B cell (primary cell): Measurements from ENCODE around the gene ACACB. TPM values are rescaled to one million over a fixed set of nuclear protein-coding genes. Genes with fewer than 3 reads are reported as not detected.

Experiments used
- ATAC-seq: fragments of 200-7000 bp; cut with Tn5 transposase; one replicate; pipeline ENCODE4 v1.10.0; 2021; ENCODE audit warnings: low read depth, mild to moderate bottlenecking, moderate number of reproducible peaks, moderate library complexity
- CTCF ChIA-PET: fragments of 350-600 bp; sonication (Branson Sonifier 250); formaldehyde crosslinking; loops from one replicate; lab custom pipeline; 2021; ENCODE audit warnings: antibody characterized with exemption, inconsistent platforms; lab: Charles Lee
- POLR2A ChIA-PET: fragments of 350-600 bp; sonication (Branson Sonifier 250); formaldehyde crosslinking; loops from one replicate; lab custom pipeline; 2021; ENCODE audit warnings: antibody characterized with exemption; lab: Charles Lee
- DNase-seq: peaks from one replicate; pipeline ENCODE4 v3.0.0; 2013
- H2AFZ ChIP-seq: 2 replicates; pipeline ENCODE4 v1.6.1; 2012; ENCODE audit warnings: mild to moderate bottlenecking, low read depth, low read length; ENCODE audit not compliant: insufficient read depth, poor library complexity, severe bottlenecking
- H3K27ac ChIP-seq, 2 donors: 1 replicate in 1 of 2; 2 replicates in 1 of 2; pipeline ENCODE4 v1.5.1; 2012 to 2013; ENCODE audit warnings: low read length in 2 of 2, mild to moderate bottlenecking in 2 of 2, moderate library complexity in 1 of 2
- H3K27me3 ChIP-seq, 4 experiments: fragments of 200-600 bp in 1 of 4; sonication (generic) in 1 of 4; replicated peaks in 1 of 4; 1 replicate in 2 of 4; 2 replicates in 2 of 4; pipeline versions ENCODE4 v1.6.1 to v1.7.0; 2013 to 2016; ENCODE audit warnings: low read length in 3 of 4, mild to moderate bottlenecking in 2 of 4, mixed read lengths in 1 of 4, moderate library complexity in 1 of 4; ENCODE audit not compliant: insufficient read depth in 4 of 4, control insufficient read depth in 3 of 4; ENCODE audit errors: control extremely low read depth in 1 of 4
- H3K36me3 ChIP-seq, 2 experiments: replicated peaks in 1 of 2; 1 replicate in 1 of 2; 2 replicates in 1 of 2; pipeline versions ENCODE4 v1.6.1 to v1.7.1; 2013; ENCODE audit warnings: low read length in 1 of 2; ENCODE audit not compliant: insufficient read depth in 2 of 2, control insufficient read depth in 1 of 2; ENCODE audit errors: control extremely low read depth in 1 of 2, extremely low read depth in 1 of 2
- H3K4me1 ChIP-seq, 2 donors: fragments of 200-600 bp in 1 of 2; sonication (generic) in 1 of 2; 1 replicate in 1 of 2; 2 replicates in 1 of 2; pipeline versions ENCODE4 v1.5.1 to v1.6.1; 2013 to 2017; ENCODE audit warnings: low read length in 2 of 2; ENCODE audit not compliant: control insufficient read depth in 2 of 2, insufficient read depth in 2 of 2
- H3K4me2 ChIP-seq: replicated peaks from 2 replicates; pipeline ENCODE3; 2012; ENCODE audit warnings: mild to moderate bottlenecking, low read depth, low read length; ENCODE audit not compliant: poor library complexity, severe bottlenecking
- H3K4me3 ChIP-seq, 5 experiments: fragments of 200-600 bp in 1 of 5; sonication (generic) in 1 of 5; 1 replicate in 3 of 5; 2 replicates in 2 of 5; pipeline versions ENCODE4 v1.5.1 to v1.7.0; 2011 to 2016; ENCODE audit warnings: low read length in 4 of 5, mild to moderate bottlenecking in 4 of 5, low read depth in 2 of 5, control low read depth in 1 of 5, moderate library complexity in 1 of 5; ENCODE audit not compliant: insufficient read depth in 1 of 5; ENCODE audit errors: control extremely low read depth in 1 of 5, extremely low read depth in 1 of 5
- H3K79me2 ChIP-seq: fragments of 200-600 bp; sonication (generic); one replicate; pipeline ENCODE4 v1.6.0; 2016; ENCODE audit warnings: low read length; ENCODE audit not compliant: control insufficient read depth, insufficient read depth
- H3K9ac ChIP-seq: fragments of 200-600 bp; sonication (generic); 2 replicates; pipeline ENCODE4 v1.6.1; 2017; ENCODE audit warnings: mild to moderate bottlenecking, low read length, moderate library complexity
- H3K9me3 ChIP-seq, 3 donors: one replicate each; pipeline versions ENCODE4 v1.6.1 to v1.7.1; 2013; ENCODE audit warnings: low read length in 2 of 3; ENCODE audit not compliant: control insufficient read depth in 2 of 3, insufficient read depth in 1 of 3; ENCODE audit errors: control extremely low read depth in 1 of 3
- H4K20me1 ChIP-seq: 2 replicates; pipeline ENCODE4 v1.6.0; 2012; ENCODE audit warnings: mild to moderate bottlenecking, low read length; ENCODE audit not compliant: insufficient read depth, control insufficient read depth, poor library complexity, severe bottlenecking
- H3K27ac Mint-ChIP-seq: one replicate; pipeline ENCODE4 v1.8.0; 2021; ENCODE audit warnings: mixed read lengths
- H3K27me3 Mint-ChIP-seq: one replicate; pipeline ENCODE4 v1.8.0; 2021; ENCODE audit warnings: mixed read lengths
- H3K4me1 Mint-ChIP-seq: one replicate; pipeline ENCODE4 v1.8.0; 2021; ENCODE audit warnings: mixed read lengths
- H3K4me3 Mint-ChIP-seq: one replicate; pipeline ENCODE4 v1.8.0; 2021; ENCODE audit warnings: mixed read lengths
- H3K9me3 Mint-ChIP-seq: one replicate; pipeline ENCODE4 v1.8.0; 2022; ENCODE audit warnings: mixed read lengths; ENCODE audit not compliant: insufficient read depth
- EZH2 ChIP-seq: IDR thresholded peaks from 2 replicates; pipeline ENCODE4 v1.6.1; 2012; ENCODE audit warnings: borderline replicate concordance, low read depth, mild to moderate bottlenecking, moderate library complexity, low read length; ENCODE audit not compliant: insufficient read depth, poor library complexity, severe bottlenecking
- WGBS: methylation state at CpG from one replicate; pipeline ENCODE4 v1.1.5; 2013; ENCODE audit warnings: missing lambda C conversion rate; ENCODE audit not compliant: insufficient coverage; 5-methylcytosine and 5-hydroxymethylcytosine counted together
- intact Hi-C: fragments of 100-400 bp; cut with micrococcal nuclease; formaldehyde crosslinking; loops from one replicate; pipeline ENCODE4 v1.10.0; 2022
- polyA plus RNA-seq: library from polyadenylated mRNA; depleted of rRNA; stranded (reverse); fragments of >200 nt; gene quantifications from 2 replicates; pipeline ENCODE4 v1.2.3, GENCODE V29; 2012
- total RNA-seq, 2 donors: library from RNA; stranded (reverse); fragments of 120-200 nt in 1 of 2; gene quantifications; 1 replicate in 1 of 2; 2 replicates in 1 of 2; pipeline versions ENCODE4 v1.2.3 to v1.2.4, GENCODE V29; 2013 to 2022
- TF ChIP-seq, protein P1 (sequence below): fragments of 200-600 bp; IDR thresholded peaks from one replicate; pipeline ENCODE4 v1.8.0; 2022; ENCODE audit warnings: antibody characterized with exemption, mild to moderate bottlenecking

The ACACB gene
- total and polyA plus RNA-seq, 2 donors (not counting 1 experiment from before 2014, with no cell fraction given) = 7.4 to 27.5 TPM

DNA sequence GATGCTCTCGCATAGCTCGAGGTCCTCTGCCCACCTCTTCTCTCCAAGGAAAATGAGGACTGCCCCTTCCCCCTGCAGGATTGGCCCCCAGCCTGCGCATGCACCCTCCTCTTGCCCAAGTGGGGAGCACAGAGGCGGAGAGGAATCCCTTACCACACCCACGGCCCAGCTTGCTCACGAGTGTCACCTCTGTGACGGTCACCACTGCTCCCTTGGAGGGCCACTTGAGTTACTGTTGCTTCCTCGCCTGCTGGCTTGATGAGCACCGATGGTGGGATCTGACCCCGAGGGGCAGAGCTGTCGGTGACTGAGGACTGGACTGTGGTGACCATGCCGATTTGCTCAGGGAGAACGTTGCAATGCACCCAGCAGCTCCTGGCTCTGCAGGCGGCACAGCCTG, 151.0 kb downstream of the ACACB start:
- H3K4me2 ChIP-seq = no peak overlapping the region
- peaks cover 7% of the 10 kb centered on the region for H3K9me3 Mint-ChIP-seq
- intact Hi-C loops = no loop called here
- DNase-seq (no peak), ATAC-seq (no peak)
- H3K4me1 ChIP-seq = no peaks in the 10 kb centered on the region
- ChIA-PET POLR2A (no interaction called here), CTCF (no interaction called here)
- no peaks in the 10 kb centered on the region for H4K20me1 ChIP-seq
- no peak overlapping the region for H3K27ac ChIP-seq
- no peak overlapping the region for H2AFZ ChIP-seq
- no peak overlapping the region for H3K27ac Mint-ChIP-seq
- WGBS = 99% methylated on average over 14 of the region's 14 CpGs
- H3K79me2 ChIP-seq = no peaks in the 10 kb centered on the region
- H3K27me3 ChIP-seq = no peaks in the 10 kb centered on the region
- no peaks in the 10 kb centered on the region for H3K36me3 ChIP-seq
- H3K9me3 ChIP-seq = peaks cover 0 to 16% (median 0%) of the 10 kb centered on the region in 3 donors
- no peak overlapping the region for H3K4me3 ChIP-seq
- TF ChIP-seq EZH2 = no peak
- TF ChIP-seq, protein P1, sequence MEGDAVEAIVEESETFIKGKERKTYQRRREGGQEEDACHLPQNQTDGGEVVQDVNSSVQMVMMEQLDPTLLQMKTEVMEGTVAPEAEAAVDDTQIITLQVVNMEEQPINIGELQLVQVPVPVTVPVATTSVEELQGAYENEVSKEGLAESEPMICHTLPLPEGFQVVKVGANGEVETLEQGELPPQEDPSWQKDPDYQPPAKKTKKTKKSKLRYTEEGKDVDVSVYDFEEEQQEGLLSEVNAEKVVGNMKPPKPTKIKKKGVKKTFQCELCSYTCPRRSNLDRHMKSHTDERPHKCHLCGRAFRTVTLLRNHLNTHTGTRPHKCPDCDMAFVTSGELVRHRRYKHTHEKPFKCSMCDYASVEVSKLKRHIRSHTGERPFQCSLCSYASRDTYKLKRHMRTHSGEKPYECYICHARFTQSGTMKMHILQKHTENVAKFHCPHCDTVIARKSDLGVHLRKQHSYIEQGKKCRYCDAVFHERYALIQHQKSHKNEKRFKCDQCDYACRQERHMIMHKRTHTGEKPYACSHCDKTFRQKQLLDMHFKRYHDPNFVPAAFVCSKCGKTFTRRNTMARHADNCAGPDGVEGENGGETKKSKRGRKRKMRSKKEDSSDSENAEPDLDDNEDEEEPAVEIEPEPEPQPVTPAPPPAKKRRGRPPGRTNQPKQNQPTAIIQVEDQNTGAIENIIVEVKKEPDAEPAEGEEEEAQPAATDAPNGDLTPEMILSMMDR = no peak
- H3K27me3 Mint-ChIP-seq = no peaks in the 10 kb centered on the region
- no peak overlapping the region for H3K4me3 Mint-ChIP-seq
- H3K4me1 Mint-ChIP-seq = no peaks in the 10 kb centered on the region
- no peak overlapping the region for H3K9ac ChIP-seq

DNA sequence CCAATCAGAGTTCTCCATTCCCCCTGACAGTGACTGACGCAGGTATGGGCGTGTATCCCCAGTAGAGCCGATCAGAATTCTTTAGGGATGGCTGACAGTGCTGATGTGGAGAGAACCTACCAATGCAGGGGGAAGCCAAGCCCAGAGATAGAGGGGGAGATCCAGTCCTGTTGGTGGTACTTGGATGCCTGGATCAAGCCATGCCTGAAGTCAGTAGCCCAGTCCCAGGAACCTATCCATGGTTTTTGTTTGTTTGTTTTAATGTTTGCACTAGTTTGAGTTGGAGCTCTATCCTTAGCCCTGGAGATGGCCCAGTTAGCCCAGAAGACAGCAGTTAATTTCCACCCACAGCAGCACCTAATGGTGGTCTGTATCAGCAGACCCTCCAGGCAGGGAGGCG, 152.5 kb downstream of the ACACB start:
- H3K9ac ChIP-seq = no peak overlapping the region
- DNase-seq (no peak), ATAC-seq (no peak)
- no peaks in the 10 kb centered on the region for H3K4me1 ChIP-seq
- ChIA-PET CTCF (no interaction called here), POLR2A (no interaction called here)
- H3K27ac ChIP-seq = no peak overlapping the region
- no peaks in the 10 kb centered on the region for H3K4me1 Mint-ChIP-seq
- H4K20me1 ChIP-seq = no peaks in the 10 kb centered on the region
- H2AFZ ChIP-seq = no peak overlapping the region
- H3K4me3 Mint-ChIP-seq = no peak overlapping the region
- TF ChIP-seq, protein P1 = no peak
- TF ChIP-seq EZH2 = no peak
- peaks cover 5% of the 10 kb centered on the region for H3K9me3 Mint-ChIP-seq
- 100% methylated on average over 1 of the region's 4 CpGs for WGBS
- no peak overlapping the region for H3K4me3 ChIP-seq
- intact Hi-C loops = no loop called here
- H3K27me3 ChIP-seq = no peaks in the 10 kb centered on the region
- H3K4me2 ChIP-seq = no peak overlapping the region
- H3K27me3 Mint-ChIP-seq = peaks cover 7% of the 10 kb centered on the region
- no peak overlapping the region for H3K27ac Mint-ChIP-seq
- no peaks in the 10 kb centered on the region for H3K79me2 ChIP-seq
- H3K36me3 ChIP-seq = no peaks in the 10 kb centered on the region
- H3K9me3 ChIP-seq = peaks cover 0 to 11% (median 0%) of the 10 kb centered on the region in 3 donors
